Smooth muscle cell (in vitro differentiated cells): ENCODE measurements around the gene KCNK5. TPM values are rescaled to one million over a fixed set of nuclear protein-coding genes. Genes with fewer than 3 reads are reported as not detected.

Source experiments
- DNase-seq: peaks from one replicate; lab custom pipeline; 2025; ENCODE audit not compliant: unreplicated experiment; lab: John Stamatoyannopoulos, UW
- H2AFZ ChIP-seq: fragments of 200-600 bp; sonication (generic); 2 replicates; pipeline ENCODE4 v1.6.0; 2016; ENCODE audit warnings: antibody characterized with exemption, low read depth, mild to moderate bottlenecking
- H3F3A ChIP-seq: fragments of 200-600 bp; sonication (generic); 2 replicates; pipeline ENCODE4 v1.6.0; 2017; ENCODE audit warnings: antibody characterized with exemption, low read depth
- H3K27ac ChIP-seq: fragments of 200-600 bp; sonication (generic); 2 replicates; pipeline ENCODE4 v1.5.1; 2016; ENCODE audit warnings: low read depth, mild to moderate bottlenecking
- H3K27me3 ChIP-seq: fragments of 200-600 bp; sonication (generic); 2 replicates; pipeline ENCODE4 v1.6.1; 2016; ENCODE audit warnings: low read depth, mild to moderate bottlenecking
- H3K36me3 ChIP-seq: fragments of 200-600 bp; sonication (generic); 2 replicates; pipeline ENCODE4 v1.5.1; 2016; ENCODE audit warnings: low read depth
- H3K4me1 ChIP-seq: fragments of 200-600 bp; sonication (generic); 2 replicates; pipeline ENCODE4 v1.5.1; 2016; ENCODE audit warnings: low read depth
- H3K4me2 ChIP-seq: fragments of 200-600 bp; sonication (generic); 2 replicates; pipeline ENCODE4 v1.6.0; 2016; ENCODE audit warnings: mild to moderate bottlenecking
- H3K4me3 ChIP-seq: fragments of 200-600 bp; sonication (generic); 2 replicates; pipeline ENCODE4 v1.5.1; 2016; ENCODE audit warnings: mild to moderate bottlenecking
- H3K79me2 ChIP-seq: fragments of 200-600 bp; sonication (generic); 2 replicates; pipeline ENCODE4 v1.6.0; 2016; ENCODE audit warnings: low read depth, mild to moderate bottlenecking
- H3K9ac ChIP-seq: fragments of 200-600 bp; sonication (generic); 2 replicates; pipeline ENCODE4 v1.6.0; 2016; ENCODE audit warnings: low read depth
- H3K9me3 ChIP-seq: fragments of 200-600 bp; sonication (generic); replicated peaks from 2 replicates; pipeline ENCODE4 v1.5.1; 2016; ENCODE audit warnings: low read depth
- H4K20me1 ChIP-seq: fragments of 200-600 bp; sonication (generic); 2 replicates; pipeline ENCODE4 v1.6.0; 2016; ENCODE audit warnings: low read depth
- CTCF ChIP-seq: fragments of 200-600 bp; sonication (generic); IDR thresholded peaks from 2 replicates; pipeline ENCODE4 v1.5.1; 2017; ENCODE audit warnings: borderline replicate concordance, mild to moderate bottlenecking, antibody characterized with exemption; ENCODE audit not compliant: insufficient read depth, poor library complexity, severe bottlenecking
- WGBS: methylation state at CpG from one replicate; pipeline ENCODE4 v1.1.7; 2016; ENCODE audit warnings: low lambda C conversion rate; 5-methylcytosine and 5-hydroxymethylcytosine counted together
- polyA plus RNA-seq: library from polyadenylated mRNA; unstranded; fragments of >200 nt; fragmentation: Nextera tagmentation; extraction: Ambion mirVana; gene quantifications from 2 replicates; pipeline ENCODE4 v1.2.1, GENCODE V29; 2016
- total RNA-seq: library from RNA; depleted of rRNA; stranded (reverse); fragments of >200 nt; gene quantifications from 2 replicates; pipeline ENCODE4 v1.2.3, GENCODE V29; 2014

Gene KCNK5
- total and polyA plus RNA-seq, 2 experiments from 2014 or later: not detected

- no peaks in the 10 kb centered on the region for H3F3A ChIP-seq
- H3K79me2 ChIP-seq: no peaks in the 10 kb centered on the region
- H2AFZ ChIP-seq: no peak overlapping the region
- H3K4me2 ChIP-seq: no peak overlapping the region
- WGBS: 85% methylated on average over 4 of the region's 4 CpGs
- H3K9me3 ChIP-seq: no peaks in the 10 kb centered on the region
- H3K4me3 ChIP-seq: no peak overlapping the region
- H3K9ac ChIP-seq: no peak overlapping the region
- H4K20me1 ChIP-seq: no peaks in the 10 kb centered on the region
- DNase-seq: no peak
- H3K27ac ChIP-seq: no peak overlapping the region
- H3K36me3 ChIP-seq: no peaks in the 10 kb centered on the region
- H3K4me1 ChIP-seq: no peaks in the 10 kb centered on the region
- H3K27me3 ChIP-seq: peaks cover 32% of the 10 kb centered on the region
- no peak for TF ChIP-seq CTCF
These were observed 74.6 kb downstream of the KCNK5 start for GRCh38 chr6:39154705-39155104.

GRCh38 chr6:39153766-39154397, 75.4 kb downstream of the KCNK5 start:
- Histone ChIP-seq H4K20me1 (no peaks in the 10 kb centered on the region), H3K9ac (no peak overlapping the region), H3K4me3 (no peak overlapping the region), H2AFZ (no peak overlapping the region), H3F3A (no peaks in the 10 kb centered on the region), H3K4me1 (no peaks in the 10 kb centered on the region), H3K9me3 (no peaks in the 10 kb centered on the region), H3K4me2 (no peak overlapping the region), H3K27me3 (peaks cover 41% of the 10 kb centered on the region), H3K79me2 (no peaks in the 10 kb centered on the region), H3K36me3 (no peaks in the 10 kb centered on the region), H3K27ac (no peak overlapping the region)
- TF ChIP-seq CTCF: no peak
- 86% methylated on average over 6 of the region's 6 CpGs for WGBS
- no peak for DNase-seq

- Histone ChIP-seq H3K4me1 (no peaks in the 10 kb centered on the region), H3K27ac (no peak overlapping the region), H3K36me3 (no peaks in the 10 kb centered on the region), H3F3A (no peaks in the 10 kb centered on the region), H2AFZ (no peak overlapping the region), H3K4me3 (no peak overlapping the region), H3K27me3 (peaks cover 56% of the 10 kb centered on the region), H3K4me2 (no peak overlapping the region), H3K9me3 (no peaks in the 10 kb centered on the region), H3K9ac (no peak overlapping the region), H3K79me2 (no peaks in the 10 kb centered on the region), H4K20me1 (no peaks in the 10 kb centered on the region)
- TF ChIP-seq CTCF: no peak
- WGBS: 83% methylated on average over 5 of the region's 5 CpGs
- DNase-seq: no peak
These were observed 77.0 kb downstream of the KCNK5 start for GRCh38 chr6:39152262-39152661.

GRCh38 chr6:39151211-39151610, 78.1 kb downstream of the KCNK5 start:
- no peak overlapping the region for H3K4me2 ChIP-seq
- no peak overlapping the region for H3K9ac ChIP-seq
- H3K4me3 ChIP-seq: no peak overlapping the region
- no peak for DNase-seq
- no peaks in the 10 kb centered on the region for H3K4me1 ChIP-seq
- TF ChIP-seq CTCF: no peak
- WGBS: 85% methylated on average over 3 of the region's 3 CpGs
- peaks cover 51% of the 10 kb centered on the region for H3K27me3 ChIP-seq
- no peak overlapping the region for H3K27ac ChIP-seq
- no peaks in the 10 kb centered on the region for H3K9me3 ChIP-seq
- no peaks in the 10 kb centered on the region for H3K36me3 ChIP-seq
- no peak overlapping the region for H2AFZ ChIP-seq
- no peaks in the 10 kb centered on the region for H4K20me1 ChIP-seq
- H3K79me2 ChIP-seq: no peaks in the 10 kb centered on the region
- H3F3A ChIP-seq: no peaks in the 10 kb centered on the region
